Measurements from ENCODE around the gene RHEB.

Gene RHEB

GRCh38 chr7:151470711-151471110, 49.0 kb downstream of the RHEB start:
- DNase-seq (no peak), ATAC-seq (ENCODE audit: insufficient read depth, low read depth) (no peak)
- TF ChIP-seq EZH2 (IDR thresholded peaks at IDR 0.05; ENCODE audit: borderline replicate concordance, low read depth, low read length, severe bottlenecking) (no peak), CTCF (IDR thresholded peaks at IDR 0.05; ENCODE audit: borderline replicate concordance, extremely low read depth, low read length, poor library complexity, severe bottlenecking) (no peak)
- Histone ChIP-seq H3K9ac (ENCODE audit: low read depth, low read length) (no peak overlapping the region), H4K20me1 (ENCODE audit: insufficient read depth, low read length) (peaks cover 29% of the 10 kb centered on the region), H3K27me3 (ENCODE audit: insufficient read depth, low read length, poor library complexity) (no peaks in the 10 kb centered on the region), H3K4me3 (ENCODE audit: low read depth in 1 of 2, low read length in 2 of 2) (no peak overlapping the region), H2AFZ (ENCODE audit: low read depth, low read length) (no peak overlapping the region), H3K4me2 (ENCODE audit: insufficient read depth, low read length) (no peak overlapping the region), H3K9me3 (ENCODE audit: insufficient read depth, low read length, severe bottlenecking) (peaks cover 3% of the 10 kb centered on the region), H3K4me1 (ENCODE audit: insufficient read depth, low read length) (no peaks in the 10 kb centered on the region), H3K79me2 (ENCODE audit: insufficient read depth, low read length) (peaks cover 45% of the 10 kb centered on the region), H3K36me3 (ENCODE audit: insufficient read depth, low read length) (peaks cover 97% of the 10 kb centered on the region), H3K27ac (ENCODE audit: low read length) (no peak overlapping the region)

GRCh38 chr7:151469281-151469680, 50.4 kb downstream of the RHEB start:
- Histone ChIP-seq H3K79me2 (ENCODE audit: insufficient read depth, low read length) (peaks cover 30% of the 10 kb centered on the region), H3K27ac (ENCODE audit: low read length) (no peak overlapping the region), H3K9me3 (ENCODE audit: insufficient read depth, low read length, severe bottlenecking) (peaks cover 13% of the 10 kb centered on the region), H3K4me1 (ENCODE audit: insufficient read depth, low read length) (no peaks in the 10 kb centered on the region), H3K27me3 (ENCODE audit: insufficient read depth, low read length, poor library complexity) (no peaks in the 10 kb centered on the region), H3K4me3 (ENCODE audit: low read depth in 1 of 2, low read length in 2 of 2) (no peak overlapping the region), H4K20me1 (ENCODE audit: insufficient read depth, low read length) (peaks cover 29% of the 10 kb centered on the region), H3K9ac (ENCODE audit: low read depth, low read length) (no peak overlapping the region), H3K4me2 (ENCODE audit: insufficient read depth, low read length) (no peak overlapping the region), H3K36me3 (ENCODE audit: insufficient read depth, low read length) (peaks cover 96% of the 10 kb centered on the region), H2AFZ (ENCODE audit: low read depth, low read length) (no peak overlapping the region)
- no peak for DNase-seq
- ATAC-seq (ENCODE audit: insufficient read depth, low read depth): no peak
- TF ChIP-seq EZH2 (IDR thresholded peaks at IDR 0.05; ENCODE audit: borderline replicate concordance, low read depth, low read length, severe bottlenecking): no peak

- Histone ChIP-seq H3K9ac (ENCODE audit: low read depth, low read length) (no peak overlapping the region), H3K4me2 (ENCODE audit: insufficient read depth, low read length) (no peak overlapping the region), H3K79me2 (ENCODE audit: insufficient read depth, low read length) (peaks cover 22% of the 10 kb centered on the region), H3K9me3 (ENCODE audit: insufficient read depth, low read length, severe bottlenecking) (peaks cover 19% of the 10 kb centered on the region), H3K27me3 (ENCODE audit: insufficient read depth, low read length, poor library complexity) (no peaks in the 10 kb centered on the region), H3K27ac (ENCODE audit: low read length) (no peak overlapping the region), H3K36me3 (ENCODE audit: insufficient read depth, low read length) (peaks cover 93% of the 10 kb centered on the region), H3K4me1 (ENCODE audit: insufficient read depth, low read length) (no peaks in the 10 kb centered on the region), H4K20me1 (ENCODE audit: insufficient read depth, low read length) (peaks cover 25% of the 10 kb centered on the region), H3K4me3 (ENCODE audit: low read depth in 1 of 2, low read length in 2 of 2) (no peak overlapping the region), H2AFZ (ENCODE audit: low read depth, low read length) (no peak overlapping the region)
- TF ChIP-seq EZH2 (IDR thresholded peaks at IDR 0.05; ENCODE audit: borderline replicate concordance, low read depth, low read length, severe bottlenecking): no peak
- TF ChIP-seq CTCF (IDR thresholded peaks at IDR 0.05; ENCODE audit: borderline replicate concordance, extremely low read depth, low read length, poor library complexity, severe bottlenecking): no peak
- ATAC-seq (ENCODE audit: insufficient read depth, low read depth) (no peak), DNase-seq (no peak)
These were observed 51.3 kb downstream of the RHEB start for GRCh38 chr7:151468217-151469018.

- H3K27ac ChIP-seq (ENCODE audit: low read length): no peak overlapping the region
- peaks cover 34% of the 10 kb centered on the region for H3K9me3 ChIP-seq (ENCODE audit: insufficient read depth, low read length, severe bottlenecking)
- ATAC-seq (ENCODE audit: insufficient read depth, low read depth) (no peak), DNase-seq (no peak)
- peaks cover 63% of the 10 kb centered on the region for H3K36me3 ChIP-seq (ENCODE audit: insufficient read depth, low read length)
- H3K9ac ChIP-seq (ENCODE audit: low read depth, low read length): no peak overlapping the region
- peaks cover 12% of the 10 kb centered on the region; the same call in 1 of the 2 replicates for H4K20me1 ChIP-seq (ENCODE audit: insufficient read depth, low read length)
- H3K4me3 ChIP-seq (ENCODE audit: low read depth in 1 of 2, low read length in 2 of 2): no peak overlapping the region
- TF ChIP-seq CTCF (IDR thresholded peaks at IDR 0.05; ENCODE audit: borderline replicate concordance, extremely low read depth, low read length, poor library complexity, severe bottlenecking) (no peak), EZH2 (IDR thresholded peaks at IDR 0.05; ENCODE audit: borderline replicate concordance, low read depth, low read length, severe bottlenecking) (no peak)
- H3K27me3 ChIP-seq (ENCODE audit: insufficient read depth, low read length, poor library complexity): no peaks in the 10 kb centered on the region
- no peaks in the 10 kb centered on the region for H3K4me1 ChIP-seq (ENCODE audit: insufficient read depth, low read length)
- H3K4me2 ChIP-seq (ENCODE audit: insufficient read depth, low read length): no peak overlapping the region
- peaks cover 7% of the 10 kb centered on the region; the same call in 1 of the 2 replicates for H3K79me2 ChIP-seq (ENCODE audit: insufficient read depth, low read length)
- no peak overlapping the region for H2AFZ ChIP-seq (ENCODE audit: low read depth, low read length)
These were observed 54.5 kb downstream of the RHEB start for GRCh38 chr7:151465169-151465568.
